Measurements from ENCODE around the gene SLC30A1. TPM values are rescaled to one million over a fixed set of nuclear protein-coding genes. Genes with fewer than 3 reads are reported as not detected.

Gene SLC30A1
- polyA plus RNA-seq, 1 donor from 2014 or later: 6.5 TPM

DNA sequence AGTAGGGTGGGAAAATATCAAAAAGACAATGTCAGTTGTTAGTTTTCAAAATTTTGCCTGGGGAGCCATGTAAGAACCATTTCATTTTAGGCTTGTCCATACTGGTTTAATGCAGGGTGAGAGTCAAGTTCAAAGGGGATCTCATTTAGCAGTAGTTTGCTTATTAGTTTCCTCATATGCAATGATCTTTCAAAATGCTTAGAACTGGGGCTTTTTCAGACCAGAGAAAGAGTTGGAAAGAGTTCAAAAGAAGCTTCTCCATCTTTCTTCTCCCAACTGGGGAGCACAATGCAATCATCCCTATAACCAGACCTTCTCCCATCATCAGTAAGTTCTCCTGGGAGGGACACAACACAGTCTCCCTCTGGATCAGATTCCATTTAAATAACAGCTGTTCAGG, 16.5 kb upstream of the SLC30A1 start:
- no peak for TF ChIP-seq TAF1 (IDR thresholded peaks at IDR 0.05; ENCODE audit: low read depth)
- H3K27ac ChIP-seq (ENCODE audit: low read length): no peak overlapping the region
- no peaks in the 10 kb centered on the region for H3K79me2 ChIP-seq (replicated peaks; ENCODE audit: insufficient read depth, low read length)
- no peaks in the 10 kb centered on the region for H3K36me3 ChIP-seq (ENCODE audit: insufficient read depth, low read length)
- H2AFZ ChIP-seq (ENCODE audit: low read depth, low read length): no peak overlapping the region
- no peak overlapping the region for H3K4me2 ChIP-seq (ENCODE audit: low read length)
- no peaks in the 10 kb centered on the region for H3F3A ChIP-seq (ENCODE audit: insufficient read depth, low read length, poor library complexity, severe bottlenecking)
- no peaks in the 10 kb centered on the region for H3K27me3 ChIP-seq (ENCODE audit: insufficient read depth, low read depth, low read length)
- no peaks in the 10 kb centered on the region for H4K20me1 ChIP-seq (ENCODE audit: insufficient read depth)
- no peaks in the 10 kb centered on the region for H3K9me2 ChIP-seq (ENCODE audit: insufficient read depth, low read length)
- H3K9ac ChIP-seq (ENCODE audit: low read length): no peak overlapping the region
- no peaks in the 10 kb centered on the region for H3K9me3 ChIP-seq (ENCODE audit: low read length)
- no peak overlapping the region for H3K4me3 ChIP-seq (ENCODE audit: low read length)

DNA sequence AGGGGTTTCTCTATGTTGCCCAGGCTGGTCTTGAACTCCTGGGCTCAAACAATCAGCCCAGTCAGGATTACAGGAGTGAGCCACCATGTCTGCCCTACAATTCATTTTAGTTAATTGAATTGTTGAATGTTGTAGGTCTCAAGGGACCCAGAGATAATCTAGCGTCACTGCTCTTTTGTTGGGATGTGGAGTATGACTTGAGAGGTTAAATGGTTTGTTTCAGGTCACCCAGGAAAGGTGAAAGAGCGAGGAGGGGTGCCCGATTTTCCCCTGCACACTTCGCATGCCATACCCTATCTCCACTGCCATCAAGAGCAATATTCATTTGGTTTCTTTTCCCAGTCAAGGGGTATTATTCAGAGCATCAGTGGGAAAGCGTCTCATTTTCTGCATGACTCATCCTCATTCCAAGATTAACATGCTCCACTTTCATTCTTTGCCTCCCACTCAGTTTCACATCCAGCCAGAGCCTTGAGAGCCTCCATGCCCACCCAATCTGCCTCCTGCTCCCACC, 13.1 kb upstream of the SLC30A1 start:
- no peak overlapping the region for H3K4me2 ChIP-seq (ENCODE audit: low read length)
- H3K36me3 ChIP-seq (ENCODE audit: insufficient read depth, low read length): no peaks in the 10 kb centered on the region
- no peaks in the 10 kb centered on the region for H3K27me3 ChIP-seq (ENCODE audit: insufficient read depth, low read depth, low read length)
- no peak overlapping the region for H3K4me3 ChIP-seq (ENCODE audit: low read length)
- H3K9ac ChIP-seq (ENCODE audit: low read length): no peak overlapping the region
- H3F3A ChIP-seq (ENCODE audit: insufficient read depth, low read length, poor library complexity, severe bottlenecking): no peaks in the 10 kb centered on the region
- no peaks in the 10 kb centered on the region for H3K9me2 ChIP-seq (ENCODE audit: insufficient read depth, low read length)
- no peak for TF ChIP-seq MXI1 (conservative IDR thresholded peaks at IDR 0.05; ENCODE audit: poor library complexity, severe bottlenecking)
- TF ChIP-seq RAD21 (conservative IDR thresholded peaks at IDR 0.05): no peak
- TF ChIP-seq EP300 (conservative IDR thresholded peaks at IDR 0.05; ENCODE audit: poor library complexity, severe bottlenecking): no peak
- TF ChIP-seq TAF1 (IDR thresholded peaks at IDR 0.05; ENCODE audit: low read depth): no peak
- no peak for TF ChIP-seq EZH2 (IDR thresholded peaks at IDR 0.05; ENCODE audit: borderline replicate concordance, insufficient read depth, low read length, poor library complexity, severe bottlenecking)
- TF ChIP-seq, protein P1, sequence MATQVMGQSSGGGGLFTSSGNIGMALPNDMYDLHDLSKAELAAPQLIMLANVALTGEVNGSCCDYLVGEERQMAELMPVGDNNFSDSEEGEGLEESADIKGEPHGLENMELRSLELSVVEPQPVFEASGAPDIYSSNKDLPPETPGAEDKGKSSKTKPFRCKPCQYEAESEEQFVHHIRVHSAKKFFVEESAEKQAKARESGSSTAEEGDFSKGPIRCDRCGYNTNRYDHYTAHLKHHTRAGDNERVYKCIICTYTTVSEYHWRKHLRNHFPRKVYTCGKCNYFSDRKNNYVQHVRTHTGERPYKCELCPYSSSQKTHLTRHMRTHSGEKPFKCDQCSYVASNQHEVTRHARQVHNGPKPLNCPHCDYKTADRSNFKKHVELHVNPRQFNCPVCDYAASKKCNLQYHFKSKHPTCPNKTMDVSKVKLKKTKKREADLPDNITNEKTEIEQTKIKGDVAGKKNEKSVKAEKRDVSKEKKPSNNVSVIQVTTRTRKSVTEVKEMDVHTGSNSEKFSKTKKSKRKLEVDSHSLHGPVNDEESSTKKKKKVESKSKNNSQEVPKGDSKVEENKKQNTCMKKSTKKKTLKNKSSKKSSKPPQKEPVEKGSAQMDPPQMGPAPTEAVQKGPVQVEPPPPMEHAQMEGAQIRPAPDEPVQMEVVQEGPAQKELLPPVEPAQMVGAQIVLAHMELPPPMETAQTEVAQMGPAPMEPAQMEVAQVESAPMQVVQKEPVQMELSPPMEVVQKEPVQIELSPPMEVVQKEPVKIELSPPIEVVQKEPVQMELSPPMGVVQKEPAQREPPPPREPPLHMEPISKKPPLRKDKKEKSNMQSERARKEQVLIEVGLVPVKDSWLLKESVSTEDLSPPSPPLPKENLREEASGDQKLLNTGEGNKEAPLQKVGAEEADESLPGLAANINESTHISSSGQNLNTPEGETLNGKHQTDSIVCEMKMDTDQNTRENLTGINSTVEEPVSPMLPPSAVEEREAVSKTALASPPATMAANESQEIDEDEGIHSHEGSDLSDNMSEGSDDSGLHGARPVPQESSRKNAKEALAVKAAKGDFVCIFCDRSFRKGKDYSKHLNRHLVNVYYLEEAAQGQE (IDR thresholded peaks at IDR 0.05; ENCODE audit: borderline replicate concordance): no peak
- no peak for TF ChIP-seq SMC3 (conservative IDR thresholded peaks at IDR 0.05; ENCODE audit: poor library complexity)
- TF ChIP-seq, protein P2, sequence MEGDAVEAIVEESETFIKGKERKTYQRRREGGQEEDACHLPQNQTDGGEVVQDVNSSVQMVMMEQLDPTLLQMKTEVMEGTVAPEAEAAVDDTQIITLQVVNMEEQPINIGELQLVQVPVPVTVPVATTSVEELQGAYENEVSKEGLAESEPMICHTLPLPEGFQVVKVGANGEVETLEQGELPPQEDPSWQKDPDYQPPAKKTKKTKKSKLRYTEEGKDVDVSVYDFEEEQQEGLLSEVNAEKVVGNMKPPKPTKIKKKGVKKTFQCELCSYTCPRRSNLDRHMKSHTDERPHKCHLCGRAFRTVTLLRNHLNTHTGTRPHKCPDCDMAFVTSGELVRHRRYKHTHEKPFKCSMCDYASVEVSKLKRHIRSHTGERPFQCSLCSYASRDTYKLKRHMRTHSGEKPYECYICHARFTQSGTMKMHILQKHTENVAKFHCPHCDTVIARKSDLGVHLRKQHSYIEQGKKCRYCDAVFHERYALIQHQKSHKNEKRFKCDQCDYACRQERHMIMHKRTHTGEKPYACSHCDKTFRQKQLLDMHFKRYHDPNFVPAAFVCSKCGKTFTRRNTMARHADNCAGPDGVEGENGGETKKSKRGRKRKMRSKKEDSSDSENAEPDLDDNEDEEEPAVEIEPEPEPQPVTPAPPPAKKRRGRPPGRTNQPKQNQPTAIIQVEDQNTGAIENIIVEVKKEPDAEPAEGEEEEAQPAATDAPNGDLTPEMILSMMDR (IDR thresholded peaks at IDR 0.05; ENCODE audit: poor library complexity, severe bottlenecking): no peak
- no peak for TF ChIP-seq POLR2AphosphoS5 (IDR thresholded peaks at IDR 0.05)
- no peaks in the 10 kb centered on the region for H3K79me2 ChIP-seq (replicated peaks; ENCODE audit: insufficient read depth, low read length)
- no peak overlapping the region for H2AFZ ChIP-seq (ENCODE audit: low read depth, low read length)
- H3K9me3 ChIP-seq (ENCODE audit: low read length): no peaks in the 10 kb centered on the region
- no peak overlapping the region for H3K27ac ChIP-seq (ENCODE audit: low read length)
- no peaks in the 10 kb centered on the region for H4K20me1 ChIP-seq (ENCODE audit: insufficient read depth)

Measured in neural cell (in vitro differentiated cells).